Myometrial cell (primary cell): ENCODE results near the gene YPEL3. TPM values are rescaled to one million over a fixed set of nuclear protein-coding genes. Genes with fewer than 3 reads are reported as not detected.

Source experiments
- total RNA-seq: library from RNA; depleted of rRNA; stranded (reverse); fragments of >200 nt; gene quantifications from 2 replicates; pipeline ENCODE4 v1.2.3, GENCODE V29; 2015

The YPEL3 gene, protein sequence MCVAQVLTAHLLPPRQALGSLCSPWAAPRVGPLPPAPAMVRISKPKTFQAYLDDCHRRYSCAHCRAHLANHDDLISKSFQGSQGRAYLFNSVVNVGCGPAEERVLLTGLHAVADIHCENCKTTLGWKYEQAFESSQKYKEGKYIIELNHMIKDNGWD
- total RNA-seq: 17.9 and 28.3 TPM in 2 replicates

DNA sequence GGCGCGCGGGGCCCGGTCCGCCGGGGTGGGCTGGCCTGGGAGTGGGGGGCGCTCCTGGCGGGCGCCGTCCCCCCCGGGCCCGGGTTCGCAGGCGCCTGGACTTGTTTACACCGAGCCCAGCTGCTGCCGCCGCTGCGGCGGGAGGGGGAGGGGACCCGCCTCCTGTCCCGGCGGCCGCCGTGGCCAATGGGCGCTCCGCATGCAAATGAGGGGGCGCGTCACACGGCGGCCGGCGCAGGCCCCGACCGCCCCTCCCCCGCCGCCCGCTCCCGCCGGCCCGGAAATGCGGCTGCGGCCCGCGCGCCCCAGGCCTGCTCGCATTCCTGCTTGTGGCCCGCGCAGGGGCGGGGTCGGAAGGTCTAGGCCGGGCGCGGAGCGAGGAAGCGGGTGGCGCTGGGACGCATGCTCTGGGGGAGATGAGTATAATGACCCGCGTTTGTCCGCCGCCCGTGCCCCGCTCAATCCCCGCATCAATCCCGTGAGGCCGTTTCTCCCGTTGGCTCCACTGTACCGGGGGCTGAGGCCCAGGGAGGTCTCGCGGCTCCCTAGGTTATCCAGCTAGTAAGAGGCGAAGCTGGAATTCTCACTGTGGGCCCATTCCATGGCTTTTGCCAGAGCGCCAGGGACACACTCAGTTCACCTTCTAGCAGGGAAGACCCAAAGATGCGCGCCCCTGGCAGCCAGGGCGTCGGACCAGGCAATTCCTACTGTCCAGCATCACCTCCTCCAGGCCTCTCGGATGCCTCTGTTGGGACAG, at the start of gene YPEL3:
YPEL3 (minus strand) TSS at position 109 of the 757 bp plus-strand sequence. CDS start 731 bp downstream, outside the sequence.

DNA sequence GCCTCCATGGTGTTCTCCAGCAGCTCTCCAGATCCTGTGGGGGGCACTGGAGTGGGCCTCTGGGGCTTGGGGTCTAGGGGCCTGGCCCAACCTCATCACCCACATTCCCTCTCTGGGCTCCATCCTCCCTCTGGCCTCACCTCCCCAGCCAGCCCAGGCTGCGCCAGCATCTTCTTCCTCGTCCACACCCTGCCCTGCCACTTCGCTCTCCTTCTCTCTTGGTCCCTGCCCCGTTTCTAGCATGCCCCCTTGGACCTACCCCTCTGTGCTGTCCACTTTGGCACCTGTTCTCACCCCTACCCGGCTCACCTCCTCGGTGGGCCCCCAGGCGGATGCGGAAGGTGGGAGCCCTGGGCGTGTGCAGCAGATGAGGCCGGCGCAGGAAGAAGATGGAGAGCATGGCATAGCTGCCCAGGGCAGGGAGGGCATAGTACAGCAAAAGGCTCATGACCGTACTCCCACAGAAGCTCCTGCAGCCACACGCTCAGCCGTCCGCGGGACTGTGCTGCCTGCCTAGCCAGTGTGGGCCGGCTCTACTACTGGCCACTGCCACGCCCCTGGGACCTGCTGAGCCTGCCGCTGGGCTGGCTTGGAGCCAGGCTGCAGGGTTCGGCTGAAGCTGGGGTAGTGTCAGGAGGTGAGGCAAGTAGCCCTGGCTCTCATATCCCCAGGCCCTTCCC, 17.2 kb upstream of the YPEL3 start, which contains the start of gene GDPD3:
GDPD3 (minus strand) TSS at position 507 of the 680 bp plus-strand sequence; CDS start at position 448, 59 bp downstream.

DNA sequence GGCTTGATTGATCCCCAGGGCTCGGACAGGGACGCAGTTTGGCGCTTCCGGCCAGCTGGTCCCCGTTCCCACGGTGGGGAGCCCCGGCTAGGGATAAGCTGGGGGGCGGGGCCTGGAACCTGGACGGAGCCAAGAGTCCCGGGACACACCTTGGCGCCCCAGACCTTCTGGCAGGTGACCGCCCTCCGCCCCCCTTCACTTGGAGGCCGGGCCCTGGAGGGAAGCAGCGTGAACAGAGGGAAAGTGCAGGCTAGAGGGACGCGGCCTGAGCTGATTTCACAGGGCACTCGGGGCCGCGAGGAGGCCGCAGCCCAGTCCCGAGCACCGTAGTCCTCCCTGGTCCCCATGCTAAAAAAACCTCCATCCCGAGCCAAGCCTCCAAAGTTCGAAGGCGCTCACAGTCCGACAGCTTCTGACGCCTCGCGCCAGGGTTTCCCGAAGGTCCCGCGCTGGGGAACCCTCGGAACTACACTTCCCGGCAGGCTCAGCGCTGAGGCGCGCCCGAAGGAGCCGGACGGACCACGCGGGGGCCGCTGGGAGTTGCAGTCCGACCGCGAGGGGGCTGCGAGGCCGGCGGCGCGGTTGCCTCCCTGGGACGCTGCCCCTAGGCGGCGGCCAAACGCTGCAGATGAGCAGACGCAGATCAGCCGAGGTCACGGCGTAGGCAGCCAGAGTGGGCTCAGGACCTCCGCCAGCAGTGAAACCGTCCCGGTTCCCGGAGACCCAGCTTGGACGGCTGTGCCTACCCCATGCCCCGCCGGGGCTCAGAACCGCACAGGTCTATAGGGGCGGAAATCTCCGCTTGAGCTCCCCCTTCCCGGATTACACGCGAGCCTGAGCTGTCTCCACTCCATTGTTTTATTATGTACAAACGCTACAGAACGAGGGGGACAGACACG, 4.3 kb downstream of the YPEL3 start, which contains the start of gene TBX6:
TBX6 (minus strand) TSS at position 451 of the 899 bp plus-strand sequence. CDS start 731 bp downstream, outside the sequence.

DNA sequence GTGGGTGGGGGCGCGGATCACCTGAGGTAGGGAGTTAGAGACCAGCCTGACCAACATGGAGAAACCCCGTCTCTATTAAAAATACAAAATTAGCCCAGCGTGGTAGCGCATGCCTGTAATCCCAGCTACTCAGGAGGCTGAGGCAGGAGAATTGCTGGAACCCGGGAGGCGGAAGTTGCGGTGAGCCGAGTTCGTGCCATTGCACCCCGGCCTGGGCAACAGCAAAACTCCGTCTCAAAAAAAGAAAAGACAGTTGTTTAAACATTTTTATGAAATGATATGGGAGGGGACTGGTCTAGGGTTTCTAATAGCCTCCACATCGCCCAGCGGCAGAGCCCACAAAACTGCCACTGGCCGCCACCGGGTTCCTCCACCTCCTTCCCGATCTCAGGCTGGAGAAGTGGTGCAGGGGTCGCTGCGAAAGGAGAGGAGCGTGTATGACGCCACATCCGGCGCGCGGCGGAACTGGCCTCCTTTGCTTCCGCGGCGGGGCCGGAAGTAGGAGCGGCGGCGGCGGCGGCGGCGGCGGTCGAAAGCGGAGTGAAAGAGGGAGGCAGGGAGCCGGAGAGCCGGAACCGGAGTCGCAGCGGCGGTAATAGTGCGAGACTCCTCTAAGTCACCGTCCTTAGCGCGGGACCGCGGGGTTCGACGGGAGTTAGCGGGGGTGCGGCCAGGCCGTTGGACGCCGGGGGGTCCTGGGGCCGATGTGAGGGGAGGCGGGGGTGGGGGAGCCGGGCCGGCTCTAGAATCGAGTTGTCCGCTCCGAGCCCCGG, 20.3 kb downstream of the YPEL3 start, which contains the start of gene PPP4C:
PPP4C (plus strand) TSS at position 492 of the 773 bp plus-strand sequence. CDS start 384 bp downstream, outside the sequence.

GRCh38 chr16:30065102-30065942, 30.7 kb downstream of the YPEL3 start, which contains the start of gene ALDOA:
TSS of gene ALDOA (plus strand) at chr16:30065760. CDS start at chr16:30066898, 1,138 bp downstream.

Other genes with a start within 250 kb of the YPEL3 start
- gene CDIPT, start 233.0 kb downstream of the YPEL3 start, total RNA-seq: 101 and 105 TPM in 2 replicates
- 7.1 and 17.9 TPM in 2 replicates for gene SEZ6L2, start 196.7 kb downstream of the YPEL3 start, total RNA-seq
- gene ASPHD1, start 195.7 kb downstream of the YPEL3 start, total RNA-seq: 8.1 and 11.5 TPM in 2 replicates
- 6.1 and 9.7 TPM in 2 replicates for gene KCTD13, start 170.0 kb downstream of the YPEL3 start, total RNA-seq
- 141 and 145 TPM in 2 replicates for gene TMEM219, start 134.1 kb downstream of the YPEL3 start, total RNA-seq
- 36.9 and 38.3 TPM in 2 replicates for gene TAOK2, start 122.3 kb downstream of the YPEL3 start, total RNA-seq
- gene HIRIP3, start 100.6 kb downstream of the YPEL3 start, total RNA-seq: 12.1 and 13.8 TPM in 2 replicates
- 56.8 and 138 TPM in 2 replicates for gene INO80E, start 100.0 kb downstream of the YPEL3 start, total RNA-seq
- gene DOC2A, start 85.2 kb downstream of the YPEL3 start, total RNA-seq: 0.53 TPM in 1 of 2 replicates, not detected in the other
- not detected in 2 replicates for gene C16orf92, start 73.0 kb downstream of the YPEL3 start, total RNA-seq
- 1.2 TPM in 1 of 2 replicates, not detected in the other for gene TLCD3B, start 64.9 kb downstream of the YPEL3 start, total RNA-seq
- gene ALDOA, start 30.5 kb downstream of the YPEL3 start, total RNA-seq: 1,681 and 1,789 TPM in 2 replicates
- 141 and 176 TPM in 2 replicates for gene PPP4C, start 20.2 kb downstream of the YPEL3 start, total RNA-seq
- 0.35 and 0.86 TPM in 2 replicates for gene TBX6, start 4.3 kb downstream of the YPEL3 start, total RNA-seq
- 0.89 and 2.9 TPM in 2 replicates for gene GDPD3, start 17.3 kb upstream of the YPEL3 start, total RNA-seq
- gene MAPK3, start 27.0 kb upstream of the YPEL3 start, total RNA-seq: 69.5 and 90.6 TPM in 2 replicates
- gene CORO1A, start 87.4 kb upstream of the YPEL3 start, total RNA-seq: 4.3 and 7.2 TPM in 2 replicates
- gene BOLA2B, start 97.5 kb upstream of the YPEL3 start, total RNA-seq: 316 and 413 TPM in 2 replicates
- gene SLX1A, start 97.7 kb upstream of the YPEL3 start, total RNA-seq: 57.9 and 58.7 TPM in 2 replicates
- gene SULT1A3, start 103.0 kb upstream of the YPEL3 start, total RNA-seq: 1.7 and 5.0 TPM in 2 replicates
- gene NPIPB13, start 152.3 kb upstream of the YPEL3 start, total RNA-seq: 0.18 and 0.29 TPM in 2 replicates